PFSK-1 (cell line): ENCODE measurements around the gene GALNTL6.

Source experiments
- FOXP2 ChIP-seq: optimal IDR thresholded peaks from 2 replicates; pipeline ENCODE3; 2011; ENCODE audit warnings: borderline replicate concordance, control low read depth, inconsistent platforms; ENCODE audit not compliant: insufficient read depth; ENCODE audit errors: extremely low read length, extremely low read depth
- POLR2AphosphoS5 ChIP-seq: IDR thresholded peaks from 2 replicates; pipeline ENCODE4 v1.6.1; 2012; ENCODE audit warnings: low read depth, mild to moderate bottlenecking, control low read depth, low read length, moderate library complexity
- REST ChIP-seq, 2 experiments: IDR thresholded peaks; 2 replicates each; pipeline versions ENCODE4 v1.6.1 to v1.8.0; 2011 to 2012; ENCODE audit warnings: low read depth in 2 of 2, low read length in 2 of 2, control low read depth in 1 of 2, inconsistent platforms in 1 of 2, mild to moderate bottlenecking in 1 of 2, moderate library complexity in 1 of 2; ENCODE audit not compliant: insufficient read depth in 1 of 2
- SIN3A ChIP-seq: IDR thresholded peaks from 2 replicates; pipeline ENCODE4 v1.6.1; 2012; ENCODE audit warnings: mild to moderate bottlenecking, low read length, moderate library complexity, borderline replicate concordance; ENCODE audit not compliant: insufficient read depth
- TAF1 ChIP-seq: IDR thresholded peaks from 2 replicates; pipeline ENCODE4 v1.6.1; 2012; ENCODE audit warnings: low read length, control low read depth, borderline replicate concordance; ENCODE audit not compliant: insufficient read depth

Gene GALNTL6

GRCh38 chr4:172379834-172380233, 566.6 kb downstream of the GALNTL6 start:
- TF ChIP-seq FOXP2 = no peak
- TF ChIP-seq POLR2AphosphoS5 = no peak
- TF ChIP-seq SIN3A = no peak

- TF ChIP-seq POLR2AphosphoS5 (no peak), REST (IDR thresholded peaks at IDR 0.05; ENCODE audit: insufficient read depth in 1 of 2, low read depth in 2 of 2, low read length in 2 of 2) (no peak), SIN3A (no peak), TAF1 (no peak), FOXP2 (no peak)
These were observed 577.1 kb downstream of the GALNTL6 start for GRCh38 chr4:172390331-172390730.

DNA sequence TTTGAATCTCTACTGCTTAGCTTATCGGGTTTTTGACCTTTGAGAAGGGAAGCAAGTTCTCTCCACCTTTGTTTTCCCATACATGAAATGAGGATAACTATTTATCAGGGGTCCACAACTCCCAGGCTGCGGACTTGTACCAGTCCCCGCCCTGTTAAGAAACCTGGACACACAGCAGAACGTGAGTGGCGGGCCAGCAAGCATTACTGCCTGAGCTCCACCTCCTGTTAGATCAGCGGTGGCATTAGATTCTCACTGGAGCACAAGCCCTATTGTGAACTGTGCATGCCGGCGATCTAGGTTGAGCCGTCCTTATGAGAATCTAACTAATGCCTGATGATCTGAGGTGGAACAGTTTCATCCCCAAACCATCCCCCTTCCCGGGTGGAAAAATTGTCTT, 579.5 kb downstream of the GALNTL6 start:
- TF ChIP-seq REST (IDR thresholded peaks at IDR 0.05; ENCODE audit: insufficient read depth in 1 of 2, low read depth in 2 of 2, low read length in 2 of 2) = no peak
- TF ChIP-seq SIN3A = no peak
- no peak for TF ChIP-seq TAF1
- TF ChIP-seq FOXP2 = no peak
- TF ChIP-seq POLR2AphosphoS5 = no peak

DNA sequence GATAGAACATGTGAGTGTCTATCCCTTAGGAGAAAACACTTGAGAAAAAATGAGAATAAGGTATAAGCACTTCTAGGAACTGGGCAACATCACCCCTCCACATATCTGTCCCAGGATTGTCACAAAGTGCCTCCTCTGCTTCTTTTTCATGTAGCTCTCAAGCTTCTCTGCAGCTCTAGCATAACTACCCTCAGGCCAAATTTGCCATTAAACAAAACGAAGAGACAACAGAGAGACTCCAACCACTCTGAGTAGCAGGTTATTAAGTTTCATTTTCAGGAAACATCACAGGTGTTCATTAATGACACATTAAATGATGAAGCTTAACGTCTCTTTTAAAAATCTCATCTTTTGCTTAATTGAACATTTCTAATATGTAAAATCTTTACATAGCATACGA, 580.0 kb downstream of the GALNTL6 start:
- TF ChIP-seq POLR2AphosphoS5 (no peak), TAF1 (no peak), REST (IDR thresholded peaks at IDR 0.05; ENCODE audit: insufficient read depth in 1 of 2, low read depth in 2 of 2, low read length in 2 of 2) (no peak)

GRCh38 chr4:172404676-172405075, 591.5 kb downstream of the GALNTL6 start:
- TF ChIP-seq SIN3A = no peak
- TF ChIP-seq TAF1 = no peak
- TF ChIP-seq REST (IDR thresholded peaks at IDR 0.05; ENCODE audit: insufficient read depth in 1 of 2, low read depth in 2 of 2, low read length in 2 of 2) = no peak
- no peak for TF ChIP-seq POLR2AphosphoS5
- TF ChIP-seq FOXP2 = no peak
